ENCODE measurements around the gene AGBL1. TPM values are rescaled to one million over a fixed set of nuclear protein-coding genes. Genes with fewer than 3 reads are reported as not detected.

Gene AGBL1
- total RNA-seq, 1 experiment from 2014 or later: not detected

DNA sequence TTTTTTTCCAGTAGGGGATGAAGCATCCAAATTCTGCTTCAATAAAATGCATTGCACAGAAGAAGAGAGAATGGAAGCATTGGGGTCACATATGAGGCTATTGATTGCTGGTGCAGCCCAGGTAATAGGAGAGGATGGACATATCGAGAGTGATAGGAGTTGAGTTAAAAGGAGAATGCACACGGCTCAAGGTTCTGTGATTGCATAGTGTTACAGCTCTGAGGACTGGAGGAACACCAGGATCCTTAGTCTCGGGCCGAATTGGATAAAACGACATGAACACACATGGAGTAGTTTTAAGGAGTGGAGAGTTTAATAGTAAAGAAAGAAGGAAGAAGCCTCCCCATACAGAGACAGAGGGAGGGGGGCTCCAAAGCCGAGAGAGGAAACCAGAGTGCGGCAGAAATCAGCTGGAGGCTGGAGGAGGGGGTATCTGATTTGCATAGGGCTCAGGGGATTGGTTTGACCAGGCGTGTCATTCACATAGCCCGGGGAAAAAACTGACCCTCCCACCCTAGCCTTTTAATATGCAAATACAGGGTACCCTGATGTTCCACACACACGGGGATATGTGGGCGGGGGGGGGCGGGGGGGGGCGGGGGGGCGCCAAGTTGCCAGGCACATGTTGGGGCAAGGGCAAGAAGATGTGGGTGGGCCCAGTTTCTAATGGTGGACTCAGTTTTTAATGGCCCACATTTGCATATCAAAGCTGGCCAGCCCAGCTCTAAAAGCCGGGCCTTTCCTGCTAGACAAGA lies 156.9 kb downstream of the AGBL1 start:
- no peak for DNase-seq (ENCODE audit: low read depth)

DNA sequence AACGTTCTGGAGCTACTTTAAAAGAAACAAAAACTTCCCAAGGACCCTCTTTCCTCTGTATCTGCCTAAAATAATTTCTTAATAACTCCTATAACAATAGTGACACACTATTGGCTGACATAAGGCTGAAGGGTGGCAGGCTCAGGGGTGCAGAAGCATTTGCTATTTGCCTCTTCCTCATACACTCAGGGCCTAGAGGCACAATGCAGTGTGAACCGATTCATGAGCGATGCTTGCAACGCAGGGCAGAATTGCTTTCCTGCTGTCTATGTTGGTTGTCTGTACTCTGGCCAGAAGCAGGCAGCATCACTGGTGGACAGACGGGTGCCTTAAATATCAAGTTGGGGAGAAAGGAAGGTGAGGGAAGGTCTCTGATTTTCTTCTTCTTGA lies 157.4 kb downstream of the AGBL1 start:
- DNase-seq (ENCODE audit: low read depth): no peak

DNA sequence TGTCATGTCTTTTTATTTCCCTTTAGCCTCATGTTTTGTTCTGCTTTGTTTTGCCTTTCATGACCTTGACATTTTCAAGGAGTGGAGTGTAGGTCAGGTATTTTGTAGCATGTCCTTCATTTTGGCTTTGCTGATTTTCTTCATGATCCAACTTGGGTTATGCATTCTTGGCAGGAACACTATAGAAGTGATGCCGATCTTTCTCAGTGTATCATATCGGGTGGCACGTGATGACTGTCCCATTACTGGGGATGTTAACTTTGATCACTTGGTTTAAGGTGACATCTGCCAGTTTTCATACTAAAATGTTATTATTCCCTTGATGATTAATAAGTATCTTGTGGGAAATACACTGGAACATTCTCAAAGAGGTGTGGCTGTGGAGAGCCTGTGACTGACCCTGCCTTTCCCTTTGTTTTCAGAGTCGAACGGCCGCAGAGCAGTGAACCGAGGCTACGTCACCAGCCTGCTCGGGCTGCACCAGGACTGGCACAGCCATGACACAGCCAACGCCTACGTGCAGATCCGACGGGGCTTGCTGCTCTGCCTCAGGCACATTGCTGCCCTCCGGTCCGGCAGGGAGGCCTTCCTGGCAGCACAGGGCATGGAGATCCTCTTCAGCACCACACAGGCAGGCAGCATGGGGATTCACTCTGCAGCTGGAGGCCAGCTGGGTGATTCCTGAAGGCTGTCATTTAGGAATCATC lies 167.7 kb downstream of the AGBL1 start:
- peak; percentile 3 for DNase-seq (ENCODE audit: low read depth)

DNA sequence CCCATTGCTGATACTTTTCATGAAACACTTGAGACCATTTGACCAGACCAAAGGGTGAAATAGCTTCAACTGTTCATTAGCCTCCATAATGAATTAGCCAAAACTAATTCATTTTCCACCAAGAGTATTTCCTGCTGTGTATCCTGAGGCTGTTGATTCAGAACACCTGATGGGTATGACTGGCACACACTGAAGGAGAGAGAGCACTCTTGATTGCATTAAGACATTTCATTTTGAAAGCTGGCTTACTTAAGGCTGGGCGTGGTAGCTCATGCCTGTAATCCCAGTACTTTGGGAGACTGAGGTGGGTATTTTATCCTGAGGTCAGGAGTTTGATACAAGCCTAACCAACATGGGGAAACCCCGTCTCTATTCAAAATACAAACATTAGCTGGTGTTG lies 175.6 kb downstream of the AGBL1 start:
- DNase-seq (ENCODE audit: low read depth): no peak

DNA sequence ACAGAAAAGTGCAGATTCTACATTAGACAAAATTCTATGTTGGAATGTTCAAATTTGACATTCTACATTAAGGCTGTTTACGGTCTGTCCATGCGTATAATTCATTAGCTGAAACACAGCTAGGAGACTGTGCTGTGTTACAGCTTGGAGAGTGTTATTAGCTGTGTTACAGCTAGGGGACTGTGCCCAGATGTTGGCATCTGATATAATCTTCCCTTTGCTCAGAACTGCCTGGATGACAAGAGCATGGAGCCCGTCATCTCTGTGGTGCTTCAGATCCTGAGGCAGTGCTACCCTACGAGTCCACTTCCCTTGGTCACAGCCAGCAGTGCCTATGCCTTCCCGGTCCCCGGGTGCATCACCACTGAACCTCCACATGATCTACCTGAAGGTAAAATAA lies 177.0 kb downstream of the AGBL1 start:
- no peak for DNase-seq (ENCODE audit: low read depth)

DNA sequence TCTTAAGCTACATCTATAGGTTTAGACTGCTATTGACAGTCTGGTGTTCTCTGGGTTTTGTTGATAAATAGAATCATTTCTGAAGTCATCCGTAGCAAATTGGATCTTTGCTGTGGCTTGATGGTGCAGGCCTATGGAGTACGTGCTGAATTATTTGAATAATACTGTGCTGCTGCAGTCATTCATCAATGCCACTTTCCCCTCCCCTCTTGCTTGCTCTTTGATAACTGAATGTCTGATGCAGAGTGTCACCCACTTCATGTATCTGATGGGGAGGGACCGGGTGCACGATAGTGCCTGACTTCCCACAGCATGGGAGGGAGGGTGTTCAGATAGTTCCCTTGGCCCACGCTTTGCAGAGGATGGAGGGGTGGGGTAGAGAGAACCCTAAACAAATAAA lies 179.9 kb downstream of the AGBL1 start:
- no peak for DNase-seq (ENCODE audit: low read depth)

DNA sequence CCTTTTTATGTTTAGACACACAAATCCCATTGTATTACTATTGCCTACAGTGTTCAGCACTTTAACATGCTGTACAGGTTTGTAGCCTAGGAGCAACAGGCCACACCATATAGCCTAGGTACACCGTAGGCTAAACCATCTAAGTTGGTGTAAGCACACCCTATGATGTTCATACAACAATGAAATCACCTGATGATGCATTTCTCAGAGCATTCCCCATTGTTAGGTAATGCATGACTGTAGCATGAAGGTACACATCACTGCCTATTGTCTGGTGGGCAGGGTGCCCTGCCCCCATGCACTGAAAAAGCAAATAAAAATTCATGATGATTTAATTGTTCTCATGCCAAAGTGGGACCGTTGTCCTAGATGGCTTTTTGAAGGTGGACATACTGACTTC lies 183.6 kb downstream of the AGBL1 start:
- DNase-seq (ENCODE audit: low read depth): no peak

DNA sequence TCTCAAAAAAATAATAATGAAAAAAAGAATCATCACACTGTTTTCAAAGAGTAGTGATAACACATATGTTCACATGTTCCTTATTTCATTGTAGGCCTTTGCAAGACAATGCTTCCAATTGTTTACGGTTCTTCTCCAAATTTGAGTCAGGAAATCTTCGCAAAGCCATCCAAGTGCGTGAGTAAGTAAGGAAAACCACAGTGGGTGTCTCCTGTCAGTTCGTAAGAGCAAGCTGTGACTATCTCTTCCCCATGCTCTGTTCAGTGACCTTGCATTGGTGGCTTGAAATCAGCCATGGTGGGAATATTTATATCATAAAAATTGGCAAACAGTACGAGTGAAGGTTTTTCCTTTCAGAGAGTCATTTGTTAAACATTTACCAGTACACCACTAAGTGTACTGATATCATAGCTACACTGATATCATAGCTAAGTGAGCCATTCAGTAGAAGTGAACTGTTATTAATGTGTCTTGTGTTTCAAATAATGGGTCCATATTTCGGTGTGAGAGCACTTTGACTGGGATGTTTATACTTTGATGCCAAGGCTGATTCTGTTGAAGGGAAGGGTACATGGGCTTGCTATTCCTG lies 187.3 kb downstream of the AGBL1 start:
- DNase-seq (ENCODE audit: low read depth): no peak

DNA sequence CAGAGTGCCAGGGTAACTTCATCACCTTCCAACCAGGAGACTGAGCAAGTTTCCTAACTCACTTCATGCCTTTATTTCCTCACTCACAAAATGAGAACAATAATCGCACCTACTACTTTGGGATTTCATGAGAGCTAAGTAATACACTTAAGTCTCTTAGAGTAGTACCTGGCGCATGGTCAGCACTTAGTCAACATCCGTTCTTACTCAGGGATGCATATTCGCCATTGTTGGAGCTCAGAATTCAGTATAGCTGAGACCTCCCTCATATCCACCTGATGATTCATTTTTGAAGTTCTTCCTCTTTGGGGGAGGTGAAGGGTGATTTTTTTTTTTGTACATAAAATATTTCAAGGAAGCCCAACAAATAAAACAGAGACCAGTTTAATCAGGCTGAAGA lies 188.2 kb downstream of the AGBL1 start:
- peak; percentile 8 for DNase-seq (ENCODE audit: low read depth)

DNA sequence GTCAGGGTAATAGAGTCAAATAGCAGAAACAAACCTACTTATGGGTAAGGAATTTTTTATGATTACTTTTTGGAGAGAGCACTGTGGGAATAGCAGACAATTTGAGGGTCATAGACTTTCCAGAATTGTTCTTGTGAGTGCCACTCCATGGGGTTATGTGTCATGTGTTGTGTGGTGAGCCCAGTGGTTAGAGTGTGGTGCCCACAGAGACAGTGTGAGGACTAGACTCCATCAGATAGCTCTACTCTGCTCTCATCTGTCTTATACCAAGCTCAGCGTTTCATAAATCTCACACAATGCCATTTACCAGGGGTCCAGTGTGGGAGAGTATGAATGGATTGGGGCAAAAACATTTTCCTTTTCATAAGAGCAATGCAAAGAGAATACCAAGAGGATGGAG lies 188.9 kb downstream of the AGBL1 start:
- no peak for DNase-seq (ENCODE audit: low read depth)

DNA sequence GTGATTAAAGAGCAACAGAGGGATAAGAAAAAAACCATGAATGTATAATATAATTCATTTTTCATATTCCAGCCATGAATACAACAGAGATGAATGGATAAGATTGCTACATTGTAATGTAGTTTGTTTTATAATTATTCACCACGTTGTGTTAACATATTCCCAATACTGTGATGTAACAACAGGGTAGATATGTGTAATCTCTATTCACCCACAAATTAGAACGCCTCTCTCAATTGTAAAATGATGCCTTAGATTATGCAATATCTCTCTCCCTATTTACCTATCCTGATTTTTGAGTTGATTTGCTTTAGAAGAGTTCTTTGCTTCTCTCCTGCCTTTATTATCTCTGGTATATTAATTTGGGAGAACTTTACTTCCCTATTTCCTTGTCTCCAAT lies 193.6 kb downstream of the AGBL1 start:
- no peak for DNase-seq (ENCODE audit: low read depth)

DNA sequence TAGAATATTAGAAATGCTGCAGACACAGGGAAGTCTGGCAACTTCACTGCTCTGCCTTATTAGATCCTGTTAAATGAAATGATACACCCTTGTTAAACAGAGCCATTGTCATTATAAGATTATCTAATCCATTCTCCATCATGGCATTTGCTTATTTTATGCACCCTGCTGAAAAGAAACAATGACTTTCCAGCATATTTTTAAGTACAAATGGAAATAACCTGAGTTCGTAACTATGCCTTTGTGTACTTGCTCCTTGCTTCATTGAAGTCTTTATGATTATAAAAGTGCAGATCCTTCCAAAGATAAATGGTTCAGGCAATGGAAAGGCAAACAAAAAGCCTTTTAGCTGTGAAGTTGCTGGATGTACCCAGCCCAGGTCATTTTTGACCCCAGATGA lies 195.7 kb downstream of the AGBL1 start:
- DNase-seq (ENCODE audit: low read depth): no peak

DNA sequence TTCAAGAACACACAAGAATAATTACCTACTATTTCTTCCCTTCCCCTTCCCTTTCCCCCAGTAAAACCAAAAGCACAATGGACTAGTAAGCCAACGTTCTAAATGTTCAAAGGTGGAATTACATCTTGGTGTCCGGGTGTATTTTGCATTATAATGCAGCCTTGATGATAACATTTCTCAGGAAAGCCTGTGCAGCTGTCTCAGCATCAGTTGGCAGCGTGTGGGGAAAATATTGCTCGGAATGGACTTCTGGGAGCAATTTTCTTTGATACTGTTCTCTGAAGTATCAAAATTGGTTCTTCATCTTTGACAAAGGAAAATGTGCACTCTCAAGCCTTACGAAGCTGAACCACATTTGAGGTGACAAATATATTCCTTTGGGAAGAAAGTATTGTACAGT lies 198.9 kb downstream of the AGBL1 start:
- DNase-seq (ENCODE audit: low read depth): no peak

DNA sequence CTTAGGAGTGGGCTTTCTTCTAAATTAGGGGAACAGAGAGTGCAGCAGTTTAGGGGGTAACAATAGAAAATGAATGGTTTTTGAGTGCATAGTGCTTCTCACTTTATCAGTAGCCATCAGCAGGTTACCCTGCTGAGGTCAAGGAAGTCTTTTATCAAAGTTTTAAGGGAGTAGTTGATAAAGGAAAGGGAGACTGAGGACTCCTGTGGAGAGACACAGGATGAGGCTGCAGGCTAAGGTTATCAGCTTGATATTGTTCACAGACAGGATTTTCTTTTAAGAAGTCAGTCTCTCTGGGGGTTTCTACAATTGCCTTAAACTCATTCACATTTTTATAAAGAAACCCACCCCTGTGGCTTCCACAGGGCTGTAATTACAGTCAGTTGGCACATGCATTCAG lies 205.0 kb downstream of the AGBL1 start:
- no peak for DNase-seq (ENCODE audit: low read depth)

DNA sequence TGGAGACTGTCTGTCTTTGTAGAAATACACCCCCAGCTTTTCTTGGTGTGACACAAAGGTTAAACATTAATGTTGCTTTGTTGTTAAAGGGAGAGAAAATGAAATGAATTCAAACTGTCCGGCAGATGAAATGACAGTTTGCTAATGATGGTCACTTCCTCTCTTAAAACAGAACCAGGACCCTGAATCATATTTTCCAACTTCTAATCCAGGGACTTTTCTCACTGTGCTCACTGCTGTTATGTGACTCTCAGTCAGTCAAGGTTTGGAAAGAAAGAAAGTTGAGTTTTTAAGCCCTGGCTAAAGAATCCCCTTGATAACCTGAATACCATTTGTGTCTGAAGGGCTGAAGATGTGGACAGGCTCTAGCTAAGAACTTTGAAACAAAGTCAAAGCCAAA lies 215.8 kb downstream of the AGBL1 start:
- no peak for DNase-seq (ENCODE audit: low read depth)

DNA sequence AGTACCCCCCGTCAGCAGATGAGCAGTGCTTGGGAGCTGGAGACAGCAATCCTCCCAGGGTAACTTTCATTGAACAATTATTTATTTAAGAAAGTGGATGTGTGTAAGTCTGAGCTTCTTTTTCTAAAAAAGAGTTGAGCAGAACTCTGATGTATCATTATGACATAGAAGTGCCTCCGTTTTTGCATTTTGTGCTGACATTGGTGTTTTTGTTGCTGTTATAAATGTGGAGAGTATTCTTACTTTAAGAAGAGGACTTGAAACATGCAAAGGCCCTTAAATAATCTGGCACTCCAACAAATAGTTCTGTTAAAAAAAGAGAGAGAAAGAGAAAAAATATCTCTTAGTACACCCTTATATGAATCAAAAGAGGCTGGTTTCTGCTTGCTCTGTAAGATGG lies 217.1 kb downstream of the AGBL1 start:
- no peak for DNase-seq (ENCODE audit: low read depth)

DNA sequence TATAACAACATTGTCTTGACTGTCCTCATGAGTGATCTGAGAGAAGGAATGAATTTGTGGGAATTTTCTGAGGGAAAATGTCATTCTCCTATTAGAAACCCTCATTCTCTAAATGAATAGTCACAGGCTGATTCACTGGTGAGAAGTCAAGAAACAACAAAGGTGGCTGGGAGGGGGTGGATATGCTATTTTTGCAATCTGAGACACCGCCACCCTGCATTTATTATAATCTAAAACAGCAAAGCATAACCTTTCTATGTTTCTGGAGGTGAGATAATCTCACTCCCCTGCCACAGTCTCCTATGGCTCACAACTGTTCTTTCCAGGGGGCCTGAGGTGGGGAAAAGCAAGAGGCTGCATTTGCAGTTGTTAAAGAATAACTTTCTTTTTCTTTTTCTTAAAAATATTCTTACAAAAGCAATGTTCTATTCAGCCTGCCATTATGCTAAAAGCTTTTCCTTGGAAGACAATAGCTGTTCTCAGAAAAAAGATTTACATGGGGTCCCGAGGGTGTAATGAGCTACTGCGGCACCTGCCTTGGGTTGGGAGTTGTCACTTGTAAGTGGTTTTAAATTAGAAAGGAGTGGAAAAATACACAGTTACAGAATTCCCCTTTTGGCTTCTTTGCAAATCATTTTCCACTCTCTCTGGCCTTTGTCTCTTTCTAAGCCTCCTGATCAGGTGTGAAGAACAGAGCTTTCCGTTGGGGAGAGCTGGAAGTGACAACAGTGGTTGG lies 220.9 kb downstream of the AGBL1 start:
- no peak for DNase-seq (ENCODE audit: low read depth)

DNA sequence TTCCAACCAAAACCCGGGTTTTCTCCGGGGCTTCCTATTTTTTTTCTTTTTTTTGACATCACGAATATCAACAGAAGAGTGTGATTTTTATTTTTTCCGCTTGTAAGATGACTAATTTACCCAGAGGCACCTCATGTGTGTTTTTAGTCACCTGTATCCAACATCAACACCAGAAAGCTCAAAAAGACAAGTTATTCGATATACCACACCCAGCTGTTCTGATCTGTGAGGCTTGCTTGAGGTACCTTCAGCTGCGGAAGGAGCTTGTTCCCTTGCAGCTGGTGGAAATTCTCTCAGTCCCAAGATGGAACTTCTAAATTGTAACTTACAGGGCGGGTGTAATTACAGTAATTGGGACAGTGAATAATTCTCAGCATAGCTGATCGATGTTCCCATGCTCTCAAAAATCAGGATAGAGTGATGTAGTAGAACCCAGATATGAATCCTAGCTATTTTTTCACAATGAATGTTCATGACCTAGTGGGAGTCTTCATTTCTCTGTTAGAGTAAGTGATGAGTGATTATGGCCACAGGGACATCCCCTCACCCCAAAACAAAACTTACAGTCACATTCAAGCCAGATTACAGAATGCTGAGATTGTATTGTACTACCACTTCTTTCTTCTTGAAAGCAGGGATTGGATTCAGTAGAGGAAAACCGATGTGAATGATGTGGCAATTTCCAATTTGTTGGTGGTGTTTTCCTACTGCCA lies 232.1 kb downstream of the AGBL1 start:
- DNase-seq (ENCODE audit: low read depth): no peak

DNA sequence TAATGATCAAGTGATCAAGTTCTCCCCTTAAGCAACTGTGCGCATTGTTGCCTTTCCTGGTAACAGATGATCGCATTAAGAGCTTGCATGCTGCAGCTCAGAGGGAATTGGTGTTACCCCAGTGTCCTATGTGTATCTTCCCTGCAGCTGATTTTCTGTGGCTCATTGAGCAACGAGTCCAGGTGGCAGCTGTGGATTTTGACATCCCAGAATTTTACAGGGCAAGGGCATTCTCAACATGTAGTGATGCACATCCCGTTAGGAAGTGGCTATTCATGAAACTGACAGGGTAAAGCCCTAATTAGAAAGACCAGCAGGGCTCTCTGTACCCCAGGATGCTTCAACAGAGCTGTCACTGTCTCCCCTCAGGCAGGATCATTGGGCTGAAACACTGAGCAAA lies 232.8 kb downstream of the AGBL1 start:
- no peak for DNase-seq (ENCODE audit: low read depth)

DNA sequence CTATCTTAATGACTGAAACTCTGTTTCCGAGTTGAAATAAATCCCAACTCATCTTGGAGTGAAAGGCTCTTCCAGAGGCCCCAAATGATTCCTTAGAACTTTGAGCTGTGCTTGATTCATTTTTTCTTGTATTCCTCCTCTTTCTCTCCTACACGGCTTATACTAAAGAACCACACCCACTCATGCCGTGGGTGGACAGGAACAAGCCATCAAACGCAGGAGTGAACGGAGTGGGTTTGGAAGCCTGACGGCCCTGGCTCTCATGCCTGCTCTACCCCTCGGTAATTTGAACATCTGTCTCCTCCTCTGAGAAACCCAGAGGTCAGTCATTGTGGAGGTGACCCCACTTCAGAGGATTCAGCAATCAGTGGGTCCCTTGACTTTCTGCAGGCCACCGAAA lies 236.5 kb downstream of the AGBL1 start:
- DNase-seq (ENCODE audit: low read depth): no peak

DNA sequence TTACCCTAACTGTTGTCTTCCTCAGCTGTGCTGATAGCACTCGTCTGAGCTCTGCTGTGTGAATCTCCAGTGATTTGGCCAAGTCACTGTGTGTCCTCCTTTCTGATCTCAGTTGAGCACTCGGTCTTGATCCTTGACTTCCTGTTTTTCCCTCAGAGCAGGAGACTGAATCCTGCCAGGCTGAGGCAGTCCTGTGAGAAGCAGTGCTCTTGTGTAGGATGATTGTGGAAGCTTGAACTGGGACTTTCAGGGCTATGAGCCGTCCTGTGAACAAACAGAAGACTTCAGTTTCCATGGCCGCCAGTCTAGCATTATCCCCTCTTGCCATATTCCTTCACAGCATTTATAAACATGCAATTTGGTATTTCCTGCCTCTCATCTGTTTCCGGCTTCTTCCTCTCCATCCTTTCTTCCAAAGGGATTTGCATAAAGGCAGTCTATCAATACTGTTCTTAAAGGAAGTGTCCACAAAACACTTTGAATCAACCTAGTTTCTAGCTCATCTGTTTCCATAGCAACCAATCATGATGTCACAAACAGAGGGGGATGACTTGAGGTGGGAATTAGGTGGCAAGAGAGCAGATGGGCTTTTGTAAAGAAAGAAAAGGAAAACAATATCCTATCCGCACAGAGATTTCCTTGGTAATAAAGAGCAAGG lies 237.2 kb downstream of the AGBL1 start:
- no peak for DNase-seq (ENCODE audit: low read depth)

DNA sequence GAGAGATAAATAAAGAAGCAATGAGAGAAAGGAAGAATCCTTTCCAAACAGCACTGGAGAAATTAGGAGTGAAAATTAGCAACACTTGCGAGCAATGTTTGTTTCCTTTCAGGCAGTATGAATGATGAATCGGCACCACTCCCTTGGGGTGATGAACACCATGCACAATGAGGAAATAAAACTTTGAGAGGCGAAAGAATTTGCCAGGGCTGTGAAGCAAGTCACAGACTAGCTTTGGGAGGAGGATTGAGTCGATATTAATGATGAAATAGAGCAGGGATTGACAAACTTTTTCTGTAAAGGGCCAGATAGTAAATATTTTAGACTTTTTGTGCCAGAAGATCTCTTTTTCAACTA lies 237.7 kb downstream of the AGBL1 start:
- DNase-seq (ENCODE audit: low read depth): no peak

Measured in M059J (cell line).